NCI-H510A treated with DMSO at 0.1 percent for 48 hours (cell line): ENCODE measurements around the gene THBS4.

Experiments
- DNase-seq: peaks from one replicate; lab custom pipeline; 2025; lab: John Stamatoyannopoulos, UW

Gene THBS4

GRCh38 chr5:80048084-80048780, 13.1 kb downstream of the THBS4 start:
- no peak for DNase-seq

- DNase-seq, result no peak
Observed at GRCh38 chr5:80052464-80052863, 17.3 kb downstream of the THBS4 start.

- DNase-seq, result no peak
Observed at GRCh38 chr5:80054682-80055081, 19.5 kb downstream of the THBS4 start.

DNA sequence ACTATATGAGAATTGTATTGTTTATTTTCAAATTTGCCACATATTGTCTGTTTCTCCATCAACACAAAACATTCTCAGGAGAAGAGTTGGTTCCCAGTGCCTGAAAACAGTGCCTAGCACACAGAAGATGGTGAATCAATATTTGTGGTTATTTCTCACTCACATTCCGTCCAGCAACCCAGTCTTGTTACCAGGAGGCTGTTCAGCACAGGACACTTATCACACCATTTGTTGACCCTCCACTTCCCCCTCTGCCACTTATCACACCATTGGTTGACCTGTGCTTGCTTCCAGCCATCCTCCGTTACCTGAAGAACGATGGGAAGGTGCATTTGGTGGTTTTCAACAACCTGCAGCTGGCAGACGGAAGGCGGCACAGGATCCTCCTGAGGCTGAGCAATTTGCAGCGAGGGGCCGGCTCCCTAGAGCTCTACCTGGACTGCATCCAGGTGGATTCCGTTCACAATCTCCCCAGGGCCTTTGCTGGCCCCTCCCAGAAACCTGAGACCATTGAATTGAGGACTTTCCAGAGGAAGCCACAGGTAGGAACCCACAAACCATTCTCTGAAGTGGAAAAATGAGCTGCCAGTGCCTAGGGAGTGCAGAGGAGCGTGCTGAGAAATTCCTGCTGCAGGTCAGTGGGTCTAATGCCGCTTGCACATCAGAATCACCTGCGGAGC, 20.5 kb downstream of the THBS4 start:
- DNase-seq, result peak; percentile 76

DNA sequence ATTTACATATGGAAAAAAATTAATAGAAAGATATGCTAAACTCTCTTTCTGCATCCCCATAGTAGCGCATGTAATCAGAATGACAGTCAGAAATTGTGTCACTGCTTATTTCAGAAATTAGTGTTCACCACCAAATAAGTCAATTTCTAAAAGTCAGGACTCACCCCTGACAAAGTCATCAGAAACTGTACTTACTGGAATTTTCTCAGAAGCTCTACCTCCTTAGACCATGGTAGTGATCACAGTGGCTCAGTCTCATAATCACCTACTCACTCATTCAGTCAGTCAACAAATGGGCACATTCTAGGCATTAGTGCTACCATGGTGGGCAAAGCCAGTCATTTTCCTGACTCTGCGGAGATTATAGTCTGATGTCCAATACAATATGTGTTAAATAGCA, 22.0 kb downstream of the THBS4 start:
- no peak for DNase-seq

DNA sequence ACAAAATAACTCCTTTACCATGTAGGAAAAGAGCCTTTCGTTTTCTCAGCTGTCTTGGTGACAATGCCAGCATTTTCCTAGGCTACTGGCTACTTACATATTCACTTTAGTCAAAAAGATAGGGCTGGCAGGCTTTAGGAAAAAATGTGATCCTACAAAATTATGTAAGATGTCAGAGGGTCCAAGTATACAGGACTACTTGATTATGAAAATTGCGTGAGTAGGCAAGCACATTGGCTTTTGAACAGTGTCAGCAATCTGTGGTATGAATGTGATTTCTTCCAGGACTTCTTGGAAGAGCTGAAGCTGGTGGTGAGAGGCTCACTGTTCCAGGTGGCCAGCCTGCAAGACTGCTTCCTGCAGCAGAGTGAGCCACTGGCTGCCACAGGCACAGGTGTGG, 22.8 kb downstream of the THBS4 start:
- no peak for DNase-seq

DNA sequence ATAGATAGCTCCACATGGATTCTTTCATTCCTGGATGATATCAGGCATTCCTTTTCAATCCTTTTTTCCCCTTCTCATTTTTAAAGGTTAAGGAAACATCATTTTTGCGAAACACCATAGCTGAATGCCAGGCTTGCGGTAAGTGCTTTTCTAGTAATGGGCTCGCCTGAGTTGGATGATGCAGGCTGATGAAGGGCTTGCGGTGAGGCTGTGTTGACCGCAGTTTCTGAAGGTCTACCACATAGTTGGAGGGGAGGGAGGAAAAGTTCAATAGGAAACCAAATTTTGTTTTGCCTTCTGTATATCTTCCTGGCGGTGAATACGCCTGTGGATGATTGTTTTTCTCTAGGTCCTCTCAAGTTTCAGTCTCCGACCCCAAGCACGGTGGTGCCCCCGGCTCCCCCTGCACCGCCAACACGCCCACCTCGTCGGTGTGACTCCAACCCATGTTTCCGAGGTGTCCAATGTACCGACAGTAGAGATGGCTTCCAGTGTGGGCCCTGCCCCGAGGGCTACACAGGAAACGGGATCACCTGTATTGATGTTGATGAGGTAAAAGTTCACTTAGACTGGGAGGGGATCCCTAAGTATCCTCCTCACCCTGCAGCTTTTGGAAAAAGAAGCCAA, 24.3 kb downstream of the THBS4 start:
- DNase-seq, result no peak

DNA sequence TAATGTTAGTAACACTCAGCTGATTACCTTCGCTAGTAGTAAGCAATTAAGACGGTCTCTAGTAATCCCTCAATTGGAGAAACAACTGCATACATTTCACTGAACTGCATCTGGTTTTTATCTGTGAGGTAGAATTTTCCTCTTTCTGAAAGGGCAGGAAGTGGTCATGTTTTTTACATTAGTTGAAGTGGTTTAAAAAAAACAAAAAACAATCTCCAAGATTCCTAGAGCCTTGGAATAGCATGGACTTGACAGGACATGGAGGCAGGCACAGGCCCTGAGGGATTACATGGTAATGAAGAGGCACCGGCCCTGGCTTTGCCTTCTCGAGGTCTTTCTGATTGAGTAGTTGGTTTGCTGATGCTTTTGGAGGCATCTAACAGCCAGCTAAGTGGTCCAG, 25.8 kb downstream of the THBS4 start:
- no peak for DNase-seq

DNA sequence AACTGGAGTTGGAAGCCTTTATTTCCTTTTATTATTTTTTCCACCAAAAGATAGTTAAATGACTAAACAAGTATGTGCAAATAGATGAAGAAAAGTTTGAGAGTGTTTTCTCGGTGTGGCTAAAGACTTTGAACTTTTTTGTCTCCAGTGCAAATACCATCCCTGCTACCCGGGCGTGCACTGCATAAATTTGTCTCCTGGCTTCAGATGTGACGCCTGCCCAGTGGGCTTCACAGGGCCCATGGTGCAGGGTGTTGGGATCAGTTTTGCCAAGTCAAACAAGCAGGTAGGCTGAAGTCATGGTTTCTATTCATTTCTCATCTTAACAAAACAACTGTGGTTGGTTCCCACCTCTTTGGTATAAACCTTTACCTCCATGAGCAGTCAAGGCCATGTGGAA, 26.4 kb downstream of the THBS4 start:
- DNase-seq, result no peak

DNA sequence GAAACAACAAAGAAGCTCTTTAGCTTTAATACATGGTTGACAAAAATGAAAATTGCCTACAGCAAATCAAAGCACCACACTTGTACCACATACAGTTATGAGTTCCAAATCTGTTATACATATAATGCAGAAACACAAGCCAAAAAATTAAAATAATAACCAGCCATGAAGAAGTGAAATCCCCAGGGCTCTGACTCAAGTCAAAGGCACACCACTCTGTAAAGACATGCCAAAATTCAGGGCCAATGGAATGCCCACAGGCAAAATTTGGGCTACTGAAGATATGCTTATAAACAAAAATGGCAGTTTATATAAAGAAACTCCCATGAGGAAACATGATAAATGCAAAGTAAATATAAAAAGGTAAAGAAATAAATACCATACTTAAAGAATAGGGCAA, 29.0 kb downstream of the THBS4 start:
- DNase-seq, result no peak

- DNase-seq, result no peak
Observed at GRCh38 chr5:80067016-80067415, 31.9 kb downstream of the THBS4 start.

GRCh38 chr5:80067531-80068245, 32.5 kb downstream of the THBS4 start:
- DNase-seq, result no peak

GRCh38 chr5:80068246-80068636, 33.1 kb downstream of the THBS4 start:
- no peak for DNase-seq

GRCh38 chr5:80068775-80069174, 33.6 kb downstream of the THBS4 start:
- no peak for DNase-seq

GRCh38 chr5:80069251-80069800, 34.2 kb downstream of the THBS4 start:
- DNase-seq, result no peak

DNA sequence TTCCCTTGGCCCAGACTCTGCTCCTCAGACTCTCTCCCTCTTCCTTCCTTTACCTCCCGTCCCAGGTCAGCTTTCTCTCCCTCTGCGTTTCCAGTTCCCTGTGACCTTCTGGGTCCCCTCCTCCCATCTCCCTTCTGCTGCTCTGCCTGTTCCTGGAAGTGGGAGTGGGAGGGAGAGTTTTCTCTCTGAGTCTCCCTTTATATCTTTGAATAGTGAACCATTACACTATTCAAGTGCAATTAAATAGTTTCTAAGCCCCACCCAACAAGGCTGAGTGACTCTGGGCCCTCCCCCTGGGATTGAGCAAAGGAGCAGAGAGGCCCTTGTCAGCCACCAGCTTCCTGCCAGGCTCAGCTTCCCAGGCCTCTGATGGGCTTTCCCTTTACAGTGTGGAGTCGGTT, 34.8 kb downstream of the THBS4 start:
- DNase-seq, result no peak

DNA sequence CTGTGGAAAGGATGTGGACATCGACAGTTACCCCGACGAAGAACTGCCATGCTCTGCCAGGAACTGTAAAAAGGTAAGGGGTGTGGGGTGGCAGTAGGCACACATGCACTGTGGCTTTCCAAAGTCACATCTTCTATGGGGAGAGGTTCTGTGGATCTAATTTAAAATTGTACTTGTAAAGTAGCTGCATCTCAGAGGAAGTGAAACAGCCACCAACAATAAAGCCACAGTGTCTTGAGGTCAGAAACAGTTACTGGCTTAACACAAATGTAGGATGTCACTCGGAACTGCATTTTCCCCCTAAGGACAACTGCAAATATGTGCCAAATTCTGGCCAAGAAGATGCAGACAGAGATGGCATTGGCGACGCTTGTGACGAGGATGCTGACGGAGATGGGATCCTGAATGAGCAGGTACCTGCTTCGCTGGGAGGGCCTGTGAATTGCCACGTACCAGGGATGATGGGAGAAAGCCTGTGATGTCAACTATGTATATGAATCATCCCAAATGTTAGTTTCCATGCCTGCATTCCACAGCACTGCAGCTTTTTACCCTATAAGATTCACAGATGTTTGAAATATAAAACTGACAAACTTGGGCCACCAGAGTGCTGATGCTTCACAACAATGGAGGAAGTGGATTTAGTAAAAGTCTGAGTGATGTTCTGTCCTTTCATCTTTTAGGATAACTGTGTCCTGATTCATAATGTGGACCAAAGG, 35.3 kb downstream of the THBS4 start:
- no peak for DNase-seq

GRCh38 chr5:80071510-80072021, 36.4 kb downstream of the THBS4 start:
- no peak for DNase-seq

- no peak for DNase-seq
Observed at GRCh38 chr5:80072103-80073073, 37.2 kb downstream of the THBS4 start.
